Measurements from ENCODE around the gene OR56A5. TPM values are rescaled to one million over a fixed set of nuclear protein-coding genes. Genes with fewer than 3 reads are reported as not detected.
A peak's percentile ranks its signal among the peaks of the same experiment; 100 is the strongest.

OR56A5 gene
- total RNA-seq, 1 experiment from 2014 or later = not detected

- peak; percentile 60 for TF ChIP-seq CTCF (conservative IDR thresholded peaks at IDR 0.05)
- H3K27ac Mint-ChIP-seq = no peak overlapping the region
- 0 out of 7 replicates have a peak, but pooled peaks cover 2 to 3% (median 3%) of the 10 kb centered on the region in 3 experiments for H3K36me3 Mint-ChIP-seq (ENCODE audit: insufficient read depth in 1 of 3, low read depth in 3 of 3)
- H3K4me3 Mint-ChIP-seq = no peak overlapping the region
- Histone ChIP-seq H2BK5ac (ENCODE audit: insufficient read length, low read length) (no peak overlapping the region), H3K14ac (ENCODE audit: insufficient read depth, low read length) (no peak overlapping the region), H4K20me1 (ENCODE audit: control insufficient read depth, insufficient read depth, insufficient read length) (no peaks in the 10 kb centered on the region), H3K9ac (ENCODE audit: extremely low read depth, insufficient read length, low read length) (no peak overlapping the region), H2AFZ (ENCODE audit: low read length) (no peak overlapping the region), H2BK12ac (ENCODE audit: insufficient read length, low read depth, low read length) (no peak overlapping the region), H3K18ac (ENCODE audit: insufficient read length, low read depth, low read length) (no peak overlapping the region), H2BK20ac (ENCODE audit: low read depth, low read length, poor library complexity, severe bottlenecking) (no peak overlapping the region), H2BK15ac (ENCODE audit: low read depth, low read length) (no peak overlapping the region), H3K23ac (ENCODE audit: insufficient read length, low read depth, low read length) (no peak overlapping the region), H3K79me2 (ENCODE audit: insufficient read depth, low read length) (no peaks in the 10 kb centered on the region), H3K4ac (ENCODE audit: low read depth, low read length) (no peak overlapping the region), H3K27me3 (ENCODE audit: insufficient read depth, low read length) (no peaks in the 10 kb centered on the region), H2AK5ac (ENCODE audit: insufficient read length, low read length) (no peak overlapping the region), H3K27ac (ENCODE audit: insufficient read length, low read depth, low read length) (no peak overlapping the region), H3K4me2 (ENCODE audit: insufficient read depth, insufficient read length, low read length) (no peak overlapping the region), H3K79me1 (ENCODE audit: insufficient read depth, low read depth, low read length, poor library complexity, severe bottlenecking) (no peaks in the 10 kb centered on the region), H3T11ph (ENCODE audit: low read length) (no peak overlapping the region), H2BK120ac (ENCODE audit: low read depth, low read length, poor library complexity, severe bottlenecking) (no peak overlapping the region), H4K91ac (ENCODE audit: insufficient read length, low read depth, low read length) (no peak overlapping the region), H4K5ac (ENCODE audit: insufficient read length, low read depth, low read length) (no peak overlapping the region), H3K9me3 (ENCODE audit: control insufficient read depth, low read depth, low read length) (no peaks in the 10 kb centered on the region), H3K4me1 (ENCODE audit: insufficient read depth, low read length) (no peaks in the 10 kb centered on the region), H3K23me2 (ENCODE audit: insufficient read length, low read depth, low read length, poor library complexity, severe bottlenecking) (no peaks in the 10 kb centered on the region), H3K56ac (ENCODE audit: insufficient read length, low read depth, low read length) (no peak overlapping the region), H4K8ac (replicated peaks; ENCODE audit: insufficient read length, low read depth, low read length) (no peak overlapping the region)
- WGBS (ENCODE audit: extremely low coverage, insufficient read length, low lambda C conversion rate) = no CpG with 5 or more reads among the region's 1 CpG
- DNase-seq = no peak
- H3K4me1 Mint-ChIP-seq = no peaks in the 10 kb centered on the region
- H3K27me3 Mint-ChIP-seq (ENCODE audit: low read depth) = peaks cover 2% of the 10 kb centered on the region; the same call in 1 of the 2 replicates
- H3K9me3 Mint-ChIP-seq = peaks cover 18 to 19% of the 10 kb centered on the region in 2 experiments
Observed at GRCh38 chr11:5983443-5983842, 15.1 kb upstream of the OR56A5 start.

All from H9 (cell line).